KOPT-K1 (cell line): ENCODE measurements around the gene RPL36A.

ENCODE experiments used
- H3K27ac ChIP-seq: fragments of 200-600 bp; sonication (generic); 2 replicates; pipeline ENCODE4 v1.5.1; 2016; ENCODE audit warnings: antibody characterized with exemption, mild to moderate bottlenecking, low read depth, low read length; ENCODE audit not compliant: poor library complexity, severe bottlenecking
- H3K36me3 ChIP-seq: fragments of 200-600 bp; sonication (generic); 2 replicates; pipeline ENCODE4 v1.5.1; 2017; ENCODE audit warnings: antibody characterized with exemption, mild to moderate bottlenecking, low read length, moderate library complexity; ENCODE audit not compliant: insufficient read depth
- H3K9me3 ChIP-seq: fragments of 200-600 bp; sonication (generic); 2 replicates; pipeline ENCODE4 v1.5.1; 2017; ENCODE audit warnings: antibody characterized with exemption, low read length, mild to moderate bottlenecking; ENCODE audit not compliant: insufficient read depth, poor library complexity, severe bottlenecking

RPL36A gene

DNA sequence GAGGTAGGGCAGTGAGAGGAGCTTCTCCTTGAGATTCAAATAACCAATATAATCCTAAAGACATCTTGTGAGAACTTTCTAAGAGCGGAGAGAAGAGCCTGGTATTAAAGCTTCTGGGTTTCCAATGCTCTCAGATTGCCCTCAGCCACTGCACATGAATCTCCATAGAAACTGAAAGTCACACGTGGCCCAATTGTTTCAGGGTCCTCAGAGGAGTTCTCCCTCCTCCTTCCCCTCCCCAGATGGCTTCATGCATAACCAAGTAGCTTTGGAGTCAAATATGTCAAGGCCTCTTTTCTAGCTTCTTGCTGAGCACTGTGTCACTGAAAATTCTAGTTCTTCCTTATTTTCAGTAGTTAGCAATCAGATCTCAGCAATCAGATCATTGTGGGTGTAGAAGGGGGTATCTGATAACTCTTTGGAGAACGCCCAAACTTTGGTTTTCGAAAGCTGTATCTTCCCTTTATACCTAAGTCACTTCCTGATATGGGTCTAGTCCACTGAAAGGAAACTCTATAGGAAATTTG, 7.1 kb upstream of the RPL36A start:
- Histone ChIP-seq H3K9me3 (no peaks in the 10 kb centered on the region), H3K27ac (no peak overlapping the region), H3K36me3 (no peaks in the 10 kb centered on the region)

DNA sequence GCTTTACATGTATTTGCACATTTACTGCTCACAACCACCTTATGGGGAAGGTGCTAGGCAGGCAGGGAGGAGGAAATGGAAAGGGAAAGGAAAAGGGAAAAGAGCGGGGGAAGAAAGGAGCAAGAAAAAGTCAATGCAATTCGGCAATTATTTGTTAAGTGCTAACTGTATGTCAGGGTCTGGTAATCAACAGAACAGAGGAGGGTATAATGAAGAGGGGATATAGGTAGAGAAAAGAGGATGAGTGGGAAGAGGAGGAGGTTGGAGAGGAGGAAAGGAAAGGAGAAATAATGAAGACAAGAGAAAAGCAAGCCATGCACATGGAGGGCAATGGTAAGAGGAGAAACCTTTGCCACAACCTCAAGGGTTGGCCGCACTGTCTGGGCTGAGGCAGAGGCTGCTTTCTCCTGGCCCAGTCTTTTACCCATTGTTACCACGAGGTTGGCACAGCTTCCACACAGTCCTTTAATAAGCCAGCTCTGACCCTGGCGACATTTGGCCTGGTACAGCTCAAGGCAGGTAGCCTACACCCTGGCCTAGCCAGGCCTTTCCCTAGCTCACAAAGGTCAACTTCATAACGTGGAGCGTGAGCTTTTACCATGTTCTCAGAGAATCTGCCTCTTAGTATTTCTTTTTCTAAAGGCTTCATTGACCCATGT, 5.7 kb upstream of the RPL36A start:
- H3K27ac ChIP-seq = no peak overlapping the region
- no peaks in the 10 kb centered on the region for H3K36me3 ChIP-seq
- H3K9me3 ChIP-seq = no peaks in the 10 kb centered on the region

DNA sequence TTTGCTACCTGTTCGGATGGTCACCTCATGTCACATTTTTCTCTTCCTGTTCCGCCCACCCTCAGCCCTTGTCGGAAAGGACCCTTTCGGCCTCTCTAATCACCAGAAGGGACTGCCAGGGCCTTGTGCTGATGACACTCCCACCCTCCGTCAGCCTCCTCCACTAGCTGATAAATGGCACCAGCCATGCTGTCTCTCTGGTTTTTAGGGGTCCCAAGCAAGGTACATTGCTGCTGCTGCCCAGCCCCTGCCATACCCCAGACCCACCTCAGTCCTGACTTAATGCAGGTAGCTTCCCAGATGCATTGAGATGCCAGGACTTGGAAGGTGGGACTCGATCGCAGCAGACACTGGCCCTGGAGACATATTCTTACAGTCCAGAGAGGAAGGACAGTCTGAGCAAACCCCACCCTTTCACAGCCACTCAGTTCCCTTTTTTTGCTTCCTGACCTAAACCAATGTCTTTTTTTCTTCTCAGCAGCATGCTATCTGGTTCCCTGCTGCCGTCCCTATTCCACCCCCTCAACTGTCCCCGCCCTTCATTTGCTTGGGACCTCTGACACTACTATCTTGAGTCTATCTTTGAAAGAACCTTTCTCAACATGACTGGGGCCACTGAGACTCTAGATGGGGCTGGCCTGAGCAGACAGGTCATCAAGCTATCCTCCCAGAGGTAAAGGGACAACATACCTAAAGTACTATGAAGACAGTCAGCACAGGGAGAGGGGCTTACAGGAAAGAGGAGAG, 4.8 kb upstream of the RPL36A start, which contains the start of gene BTK:
Gene BTK, minus strand, starts transcription at position 397 of the 747 bp plus-strand sequence. CDS start 10,907 bp downstream, outside the sequence.
- no peak within 1 kb of the TSS for H3K27ac ChIP-seq
- H3K36me3 ChIP-seq = no peaks in the 10 kb centered on the region
- no peaks in the 10 kb centered on the region for H3K9me3 ChIP-seq

DNA sequence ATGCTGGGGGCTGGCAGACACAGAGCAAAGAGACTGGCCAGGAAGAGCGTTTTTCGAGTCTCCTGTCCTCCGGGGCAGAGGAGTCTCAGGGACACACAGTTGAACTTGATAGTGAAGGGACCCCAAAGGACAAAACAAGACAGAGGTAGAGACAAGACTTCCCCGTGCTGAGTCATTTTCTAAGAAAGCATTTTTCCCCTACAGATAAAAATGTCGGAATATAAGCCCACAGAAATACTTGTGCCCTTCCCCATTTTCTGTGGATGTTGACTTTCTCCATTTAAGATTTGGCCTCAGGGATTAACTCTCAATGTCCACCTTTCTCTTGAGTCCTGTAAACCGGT, 4.3 kb upstream of the RPL36A start:
- H3K36me3 ChIP-seq = peaks cover 2% of the 10 kb centered on the region
- H3K27ac ChIP-seq = no peak overlapping the region
- no peaks in the 10 kb centered on the region for H3K9me3 ChIP-seq

DNA sequence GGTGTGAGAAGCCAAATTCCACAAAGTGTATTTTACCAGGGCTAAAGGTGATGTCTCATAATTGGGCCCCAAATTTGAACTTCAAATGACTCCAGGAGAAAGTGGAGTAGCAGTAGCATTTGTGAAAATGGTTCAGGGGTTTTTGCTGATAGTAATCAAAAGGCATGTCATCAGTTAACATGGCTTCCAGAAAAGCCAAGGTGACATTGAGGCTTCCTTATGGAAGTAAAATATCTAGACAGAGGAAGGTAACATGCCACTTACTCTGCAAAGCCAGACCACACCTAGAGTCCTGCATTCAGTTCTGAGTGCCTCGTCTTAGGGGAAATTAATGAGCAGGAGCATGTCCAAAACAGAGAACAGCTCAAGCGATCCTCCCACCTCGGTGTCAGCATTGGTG, 2.2 kb upstream of the RPL36A start:
- peaks cover 23% of the 10 kb centered on the region for H3K36me3 ChIP-seq
- no peaks in the 10 kb centered on the region for H3K9me3 ChIP-seq
- H3K27ac ChIP-seq = no peak overlapping the region

DNA sequence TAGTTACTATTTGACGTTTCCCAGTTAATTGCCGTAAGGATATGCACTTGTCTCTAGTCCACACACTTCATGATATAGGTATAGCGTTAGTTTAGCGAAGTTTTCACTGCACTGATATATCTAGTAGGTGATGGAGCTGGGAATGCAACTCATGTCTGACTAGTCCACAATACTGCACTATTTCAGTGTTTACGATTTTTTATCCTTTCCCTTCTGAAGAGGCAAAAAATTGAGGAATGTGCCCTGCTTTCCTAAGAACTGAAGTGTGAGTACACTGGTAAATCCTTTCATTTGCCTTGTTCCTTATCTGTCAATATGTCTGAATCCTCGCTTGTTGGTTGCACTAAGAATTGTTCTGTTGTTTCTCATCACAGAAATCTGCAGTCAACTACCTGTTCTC, 1.0 kb downstream of the RPL36A start:
- H3K9me3 ChIP-seq = no peaks in the 10 kb centered on the region
- H3K36me3 ChIP-seq = peaks cover 53% of the 10 kb centered on the region
- peak overlapping the region; percentile 81 for H3K27ac ChIP-seq

DNA sequence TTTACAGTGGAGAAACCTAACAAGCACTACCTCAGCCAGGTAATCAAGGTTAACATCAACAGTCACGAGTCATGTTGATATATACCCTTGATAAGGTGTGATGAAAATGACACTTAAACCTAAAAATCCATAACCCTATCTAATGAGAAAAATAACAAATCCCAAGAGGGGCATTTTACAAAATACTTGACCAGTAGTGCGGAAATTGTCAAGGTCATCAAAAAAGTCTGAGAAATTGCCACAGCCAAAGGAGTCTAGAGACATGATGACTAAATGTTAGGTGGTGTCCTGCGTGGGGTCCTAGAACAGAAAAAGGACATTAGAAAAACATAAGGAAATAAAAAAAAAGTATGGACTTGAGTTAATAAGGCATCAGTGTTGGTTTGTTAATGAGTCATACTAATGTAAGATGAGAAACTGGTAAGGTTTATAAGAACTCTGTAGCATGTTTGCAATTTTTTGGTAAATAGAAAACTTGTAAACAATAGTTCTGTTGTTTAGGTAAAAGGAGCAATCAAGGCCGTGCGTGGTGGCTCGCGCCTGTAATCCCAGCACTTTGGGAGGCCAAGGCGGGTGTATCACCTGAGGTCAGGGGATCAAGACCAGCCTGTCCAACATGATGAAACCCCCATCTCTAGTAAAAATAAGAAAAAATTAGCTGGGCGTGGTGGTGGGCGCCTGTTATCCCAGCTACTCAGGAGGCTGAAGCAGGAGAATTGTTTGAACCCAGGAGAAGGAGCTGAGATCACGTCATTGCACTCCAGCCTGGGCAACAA, 2.9 kb downstream of the RPL36A start:
- peaks cover 70% of the 10 kb centered on the region for H3K36me3 ChIP-seq
- no peaks in the 10 kb centered on the region for H3K9me3 ChIP-seq
- no peak overlapping the region for H3K27ac ChIP-seq

DNA sequence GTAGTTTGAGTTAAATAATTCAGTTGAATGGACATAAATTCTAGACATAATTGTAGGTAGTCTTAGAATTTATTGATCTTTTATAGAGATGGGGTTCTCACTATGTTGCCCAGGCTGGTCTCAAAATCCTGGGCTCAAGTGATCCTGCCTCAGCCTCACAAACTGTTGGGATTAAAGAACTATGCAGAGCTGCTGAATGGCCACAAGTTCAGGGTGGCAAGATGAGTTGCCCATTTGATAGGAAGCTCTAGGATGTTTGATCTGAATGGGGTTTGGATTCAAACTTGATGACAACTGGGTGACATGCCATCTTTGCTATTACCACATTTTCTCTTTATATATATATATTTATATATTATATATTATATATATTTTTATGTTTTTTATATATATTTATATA, 3.6 kb downstream of the RPL36A start:
- H3K9me3 ChIP-seq = no peaks in the 10 kb centered on the region
- no peak overlapping the region for H3K27ac ChIP-seq
- H3K36me3 ChIP-seq = peaks cover 70% of the 10 kb centered on the region

DNA sequence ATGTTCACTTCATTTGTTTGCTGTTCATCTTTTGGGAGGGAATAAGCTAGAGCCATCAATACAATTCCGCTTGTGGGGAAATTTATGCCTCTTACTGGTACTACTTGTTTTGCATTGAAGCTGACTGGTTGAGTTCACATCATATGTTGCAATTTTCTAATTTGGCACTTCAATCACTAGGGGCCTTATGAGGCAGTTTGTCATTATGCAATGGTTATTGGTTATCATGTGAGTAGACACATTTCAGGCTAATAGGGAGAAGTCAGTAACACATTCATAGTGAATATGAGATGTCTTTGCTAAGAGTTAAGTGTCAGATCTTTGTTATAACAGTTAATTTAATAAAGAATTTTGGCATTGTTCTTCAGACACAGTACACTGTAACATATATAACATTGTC, 5.0 kb downstream of the RPL36A start:
- Histone ChIP-seq H3K36me3 (peaks cover 76% of the 10 kb centered on the region), H3K27ac (no peak overlapping the region), H3K9me3 (no peaks in the 10 kb centered on the region)

DNA sequence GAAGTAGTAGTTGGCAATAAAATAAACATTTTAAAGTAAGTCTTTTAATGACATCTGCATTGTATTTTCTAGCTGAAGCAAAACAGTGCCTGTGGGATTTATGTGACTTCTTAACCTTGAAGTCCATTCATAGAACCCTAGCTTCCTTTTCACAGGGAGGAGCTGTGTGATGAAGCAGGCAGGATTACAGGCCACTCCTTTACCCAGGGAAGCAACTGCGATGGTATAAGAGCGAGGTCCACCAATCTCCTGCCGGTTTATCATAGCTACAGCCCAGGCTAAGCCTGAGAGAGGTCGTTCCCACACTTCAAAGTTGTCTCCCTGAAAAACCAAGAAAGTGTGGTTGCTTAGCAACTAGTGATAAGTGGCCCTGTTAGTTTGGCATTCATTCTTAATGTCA, 7.0 kb downstream of the RPL36A start:
- Histone ChIP-seq H3K27ac (no peak overlapping the region), H3K9me3 (no peaks in the 10 kb centered on the region), H3K36me3 (peaks cover 81% of the 10 kb centered on the region)

DNA sequence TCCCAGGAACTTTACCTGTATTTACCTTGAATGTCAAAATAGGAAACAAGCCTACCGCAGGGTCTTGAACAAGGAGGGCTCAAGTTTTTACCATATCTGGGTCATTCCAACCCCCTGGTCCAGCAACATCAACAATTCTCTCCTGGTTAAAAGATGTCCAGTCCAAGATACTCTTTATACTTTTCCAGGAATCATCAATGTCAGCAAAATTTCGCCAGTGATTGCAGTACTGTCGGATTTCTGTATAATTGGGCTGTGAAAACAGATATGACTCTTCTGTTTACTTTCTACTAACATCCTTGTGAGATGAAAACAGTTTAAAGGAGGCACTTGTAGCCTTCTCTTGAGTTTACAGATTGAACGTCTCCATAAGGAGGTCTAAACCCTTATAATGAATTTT, 7.9 kb downstream of the RPL36A start:
- H3K9me3 ChIP-seq = no peaks in the 10 kb centered on the region
- H3K36me3 ChIP-seq = peaks cover 81% of the 10 kb centered on the region
- no peak overlapping the region for H3K27ac ChIP-seq

DNA sequence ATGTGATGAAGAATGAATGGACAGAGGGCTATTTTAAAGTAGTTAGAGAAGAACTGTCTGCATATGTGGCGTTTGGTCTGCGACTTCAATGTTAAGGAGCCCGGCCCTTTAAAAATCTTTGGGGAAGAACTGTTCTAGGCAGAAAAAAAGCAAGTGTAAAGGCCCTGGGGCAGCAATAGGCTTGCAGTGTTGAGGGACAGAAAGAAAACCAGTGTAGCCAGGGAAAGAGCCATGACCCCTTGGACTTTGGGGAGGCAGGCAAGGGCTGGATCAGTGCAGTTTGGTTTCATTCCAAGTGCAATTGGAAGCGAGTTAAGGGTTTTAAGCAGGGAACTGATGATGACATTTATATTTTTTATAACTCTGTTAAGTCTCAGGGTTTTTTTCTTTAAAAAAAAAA, 9.0 kb downstream of the RPL36A start:
- Histone ChIP-seq H3K27ac (no peak overlapping the region), H3K9me3 (no peaks in the 10 kb centered on the region), H3K36me3 (peaks cover 77% of the 10 kb centered on the region)

DNA sequence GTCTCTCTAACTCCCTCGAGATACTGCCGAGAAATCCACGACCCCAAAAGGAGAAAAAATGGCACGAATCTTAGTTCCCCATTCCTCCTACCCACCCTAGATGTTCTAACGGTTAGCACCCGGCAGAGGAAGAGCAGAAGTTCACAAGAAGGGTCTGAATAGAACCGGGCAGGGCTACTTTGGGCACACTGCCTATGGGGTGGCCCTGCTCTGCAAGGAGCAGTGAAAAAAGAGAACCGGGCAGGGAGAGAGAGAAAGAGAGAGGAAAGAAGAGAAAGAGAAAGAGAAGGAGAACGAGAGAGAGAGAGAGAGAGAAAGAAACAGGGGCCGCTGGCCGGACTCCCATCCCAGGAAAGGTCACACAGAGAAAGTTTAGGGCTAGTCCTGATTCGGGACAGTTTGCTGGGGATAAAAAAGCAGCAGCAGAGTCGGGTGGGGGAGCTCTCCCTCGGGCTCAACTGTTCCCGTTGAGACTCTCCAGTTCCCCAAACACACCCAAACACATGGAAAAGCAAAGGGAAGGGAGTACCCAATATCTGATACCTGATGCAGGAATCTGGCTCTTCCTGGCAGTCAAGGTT, 16.4 kb downstream of the RPL36A start:
- H3K9me3 ChIP-seq = no peaks in the 10 kb centered on the region
- H3K27ac ChIP-seq = peak overlapping the region; percentile 86

DNA sequence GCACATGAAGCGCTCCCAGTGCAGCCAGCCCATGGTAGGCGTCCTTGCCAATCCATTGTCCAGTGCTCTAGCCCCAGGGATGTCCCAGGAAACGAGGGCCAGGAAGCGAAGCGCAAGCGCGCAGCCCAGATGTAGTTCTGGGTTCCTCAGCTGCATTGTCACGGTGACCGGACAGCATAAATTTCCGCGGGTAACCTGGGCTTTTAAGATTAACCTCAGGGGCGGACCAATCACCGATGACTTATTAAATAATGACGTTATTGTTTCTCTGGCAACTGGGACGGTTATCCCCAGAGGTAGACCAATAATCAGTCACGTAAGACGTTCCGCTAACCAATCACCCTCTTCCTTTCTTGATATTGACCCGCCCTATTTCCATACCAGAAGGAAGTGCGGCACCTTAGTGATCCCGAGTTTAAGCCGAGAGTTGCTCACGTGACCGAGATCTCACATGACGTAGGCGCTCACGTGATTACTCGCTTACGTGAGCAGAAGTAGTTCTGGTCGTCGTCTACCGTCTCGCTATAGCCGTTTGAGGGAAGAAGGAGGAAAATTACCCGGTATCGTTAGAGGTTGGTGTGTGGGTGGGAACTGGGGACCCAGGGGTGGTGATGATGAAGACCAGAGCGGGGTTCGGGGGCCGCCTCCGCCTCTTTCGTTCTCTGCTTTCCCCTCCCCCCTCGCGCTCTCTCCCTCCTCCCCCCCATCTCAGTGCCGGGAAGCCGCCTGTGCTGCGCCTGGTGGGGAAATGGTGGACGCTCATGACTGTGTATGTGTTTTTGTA, 17.1 kb downstream of the RPL36A start, which contains the start of the genes GLA and HNRNPH2:
Gene GLA, minus strand, starts transcription at position 178 of the 784 bp plus-strand sequence. Its CDS starts 22 bp downstream, at position 156.
Gene HNRNPH2, plus strand, starts transcription at position 475 of the 784 bp plus-strand sequence. CDS start 3,767 bp downstream, outside the sequence.
- peaks cover 25% of the 10 kb centered on the region for H3K36me3 ChIP-seq
- H3K9me3 ChIP-seq = no peaks in the 10 kb centered on the region
- H3K27ac ChIP-seq = peak within 1 kb of the TSS; percentile 86

More for the DNA sequence above, 16.4 kb downstream of the RPL36A start:
- H3K36me3 ChIP-seq = peaks cover 25% of the 10 kb centered on the region
